Glomerular endothelial cell (primary cell): ENCODE measurements around the gene PLA2G6. TPM values are rescaled to one million over a fixed set of nuclear protein-coding genes. Genes with fewer than 3 reads are reported as not detected.

ENCODE experiments used
- DNase-seq: peaks from one replicate; pipeline ENCODE4 v3.0.0-alpha.2; 2011; ENCODE audit warnings: low read depth, low spot score; ENCODE audit errors: extremely low read depth
- total RNA-seq: library from RNA; depleted of rRNA; stranded (reverse); fragments of >200 nt; gene quantifications from 2 replicates; pipeline ENCODE4 v1.2.3, GENCODE V29; 2015

The PLA2G6 gene
- total RNA-seq, 1 donor from 2014 or later = 4.7 TPM

DNA sequence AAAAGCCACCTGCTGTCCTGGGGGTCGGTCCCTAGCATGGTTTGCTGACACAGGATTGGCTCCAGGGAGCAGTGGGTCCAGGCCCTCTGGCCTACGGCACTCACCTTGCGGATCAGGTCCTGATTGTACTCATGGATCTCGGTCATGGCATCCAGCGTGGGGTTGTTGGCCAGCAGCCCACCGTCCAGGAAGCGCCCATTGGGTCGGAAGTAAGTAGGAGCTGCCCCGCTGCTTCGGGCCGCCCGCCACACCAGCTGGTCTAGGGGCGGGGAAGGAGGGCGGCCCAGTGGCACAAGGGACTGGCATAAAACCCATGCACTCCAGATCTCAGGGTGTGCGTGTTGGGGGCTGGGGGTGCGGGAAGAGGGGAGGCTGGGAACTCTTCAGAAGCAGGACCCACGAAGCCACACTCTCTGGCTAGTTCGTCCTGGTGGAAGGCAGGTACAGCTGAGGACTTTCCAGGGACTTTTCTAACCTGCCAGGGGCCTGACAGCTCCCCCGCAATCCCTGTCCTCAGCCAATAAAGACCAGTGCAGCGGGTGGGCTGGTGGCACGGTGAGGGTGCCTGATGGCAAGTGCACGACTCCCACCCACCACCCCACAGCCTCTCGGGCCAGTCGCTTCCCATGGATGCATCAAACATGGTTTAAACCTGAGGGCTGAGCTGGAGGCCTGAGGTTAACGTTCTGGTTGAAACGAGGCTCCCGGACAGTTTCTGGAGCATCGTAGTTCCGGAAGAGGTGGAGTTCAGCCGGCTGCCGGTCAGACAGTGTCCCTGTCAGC, 66.0 kb downstream of the PLA2G6 start:
- no peak for DNase-seq

GRCh38 chr22:38114484-38115398, 66.9 kb downstream of the PLA2G6 start:
- peak; percentile 23 for DNase-seq

DNA sequence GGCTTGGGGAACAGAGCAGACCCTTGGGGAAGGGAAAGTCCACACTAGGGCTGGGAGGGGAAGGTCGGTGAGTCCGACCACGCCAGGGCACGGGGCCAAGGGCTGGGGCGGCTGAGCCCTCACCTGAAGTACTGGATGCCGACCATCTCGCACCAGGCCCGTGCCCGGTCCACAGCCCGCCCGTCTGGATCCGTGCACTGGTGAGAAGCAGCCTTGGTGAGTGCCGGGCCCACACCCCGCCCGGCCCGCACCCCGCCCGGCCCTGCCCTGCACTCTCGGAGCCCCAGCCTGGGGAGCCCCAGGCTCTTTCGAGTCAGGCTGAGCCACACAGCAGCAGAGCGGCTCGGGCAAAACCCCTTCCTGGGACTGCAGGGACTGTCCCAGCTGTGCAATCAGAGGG, 69.2 kb downstream of the PLA2G6 start:
- DNase-seq = no peak

DNA sequence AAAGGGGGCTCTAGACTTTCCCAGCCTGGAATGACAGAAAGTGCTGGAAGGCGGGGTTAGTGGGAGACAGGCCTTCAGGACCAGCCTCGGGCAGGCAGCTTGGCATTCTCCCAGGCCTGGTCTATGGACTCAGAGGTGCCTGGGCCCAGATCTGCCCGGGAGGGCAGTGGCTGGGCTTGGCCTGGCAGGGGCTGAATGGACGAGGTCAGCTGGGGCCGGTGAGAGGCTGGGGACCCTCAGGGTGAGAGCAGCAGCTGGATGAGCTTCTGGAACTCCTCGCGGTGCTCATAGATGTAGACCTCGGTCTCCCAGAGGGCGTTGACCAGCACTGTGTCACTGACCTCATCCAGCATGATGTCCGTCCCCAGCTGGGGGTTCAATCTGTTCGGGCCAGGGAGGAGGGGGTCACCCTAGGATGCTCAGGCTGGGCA, 69.7 kb downstream of the PLA2G6 start:
- no peak for DNase-seq

DNA sequence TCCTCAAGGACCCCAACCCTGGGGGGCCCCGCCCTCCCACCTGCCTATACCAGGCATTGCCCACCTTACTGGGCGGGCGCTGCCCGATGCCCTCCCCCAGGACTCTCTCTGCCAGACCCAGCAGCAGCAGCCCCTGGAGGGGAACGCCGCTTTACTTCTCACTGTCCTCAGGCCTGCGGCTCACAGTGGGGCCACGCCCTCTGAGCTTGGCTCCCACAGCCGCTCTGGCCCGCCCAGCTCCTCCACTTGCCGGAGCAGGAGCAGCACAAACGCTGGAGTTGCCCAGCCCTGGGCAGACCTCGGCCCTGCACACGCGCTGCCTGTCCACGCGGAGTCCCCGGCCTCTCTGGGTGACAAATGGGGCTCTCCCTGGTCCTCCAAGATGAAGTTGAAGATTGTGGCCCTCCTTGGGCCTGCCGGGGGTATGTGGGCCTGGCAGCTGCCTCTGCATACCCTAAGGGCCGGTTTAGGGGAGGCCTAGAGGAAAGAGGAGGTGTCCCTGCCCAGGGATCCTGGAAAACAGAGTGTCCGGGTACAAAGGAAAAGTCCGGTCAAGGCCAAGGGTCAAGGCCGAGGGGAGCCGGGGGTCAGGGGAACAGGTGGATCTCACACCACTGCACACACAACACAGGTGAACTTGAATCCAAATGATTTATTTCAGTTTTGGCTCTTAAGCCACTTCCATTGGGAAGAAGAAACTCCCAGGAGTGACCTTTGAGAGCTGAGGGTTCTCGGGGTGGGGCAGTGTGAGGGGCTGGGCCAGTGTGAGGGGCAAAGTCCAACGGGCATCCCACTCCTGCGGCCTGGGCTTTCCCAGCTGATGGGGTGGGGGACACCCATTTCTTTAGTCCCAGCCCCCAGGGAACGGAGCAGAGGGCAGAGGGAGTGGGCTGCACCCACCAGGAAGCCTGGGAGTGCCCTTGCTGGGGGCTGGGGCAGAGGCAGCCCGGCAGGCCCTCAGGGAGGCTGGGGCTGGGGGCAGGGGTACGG, 70.5 kb downstream of the PLA2G6 start:
- no peak for DNase-seq

- DNase-seq = no peak
Observed at GRCh38 chr22:38110008-38110862, 71.4 kb downstream of the PLA2G6 start, which contains the start of gene BAIAP2L2. TSS of gene BAIAP2L2 (minus strand) at chr22:38110684. CDS start at chr22:38110525, 159 bp downstream.

DNA sequence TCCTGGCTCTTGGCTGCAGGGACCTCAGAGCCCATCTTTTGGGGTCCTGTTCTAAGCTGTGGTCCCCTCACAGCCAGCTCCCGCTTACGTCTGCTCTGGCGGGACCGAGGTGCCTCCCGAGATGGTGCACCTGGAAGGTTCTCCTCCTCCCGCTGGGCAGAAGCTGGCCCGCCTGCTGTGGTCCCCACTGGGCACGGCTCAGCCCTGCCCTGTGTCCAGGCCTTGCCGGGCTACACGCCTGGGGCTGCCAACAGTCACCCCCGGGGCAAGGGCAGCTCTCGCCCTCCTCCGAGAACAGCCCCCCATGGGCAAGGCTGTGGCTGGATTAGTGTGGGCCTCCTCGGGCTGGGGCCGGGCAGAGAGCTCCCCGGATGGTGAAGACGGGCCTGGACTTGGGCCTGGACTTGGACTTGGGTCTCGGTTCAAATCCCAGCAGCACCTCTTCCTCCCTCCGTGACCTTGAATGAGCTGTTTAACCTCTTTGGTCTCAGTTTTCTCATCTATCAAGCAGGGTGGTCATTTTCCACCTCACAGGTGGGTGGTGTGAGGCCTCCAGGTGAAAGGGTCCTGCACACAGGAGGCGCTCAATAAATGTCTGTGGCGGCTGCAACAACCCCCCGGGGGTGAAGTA, 72.1 kb downstream of the PLA2G6 start:
- DNase-seq = no peak

- DNase-seq = no peak
Observed at GRCh38 chr22:38108561-38109319, 72.9 kb downstream of the PLA2G6 start.

DNA sequence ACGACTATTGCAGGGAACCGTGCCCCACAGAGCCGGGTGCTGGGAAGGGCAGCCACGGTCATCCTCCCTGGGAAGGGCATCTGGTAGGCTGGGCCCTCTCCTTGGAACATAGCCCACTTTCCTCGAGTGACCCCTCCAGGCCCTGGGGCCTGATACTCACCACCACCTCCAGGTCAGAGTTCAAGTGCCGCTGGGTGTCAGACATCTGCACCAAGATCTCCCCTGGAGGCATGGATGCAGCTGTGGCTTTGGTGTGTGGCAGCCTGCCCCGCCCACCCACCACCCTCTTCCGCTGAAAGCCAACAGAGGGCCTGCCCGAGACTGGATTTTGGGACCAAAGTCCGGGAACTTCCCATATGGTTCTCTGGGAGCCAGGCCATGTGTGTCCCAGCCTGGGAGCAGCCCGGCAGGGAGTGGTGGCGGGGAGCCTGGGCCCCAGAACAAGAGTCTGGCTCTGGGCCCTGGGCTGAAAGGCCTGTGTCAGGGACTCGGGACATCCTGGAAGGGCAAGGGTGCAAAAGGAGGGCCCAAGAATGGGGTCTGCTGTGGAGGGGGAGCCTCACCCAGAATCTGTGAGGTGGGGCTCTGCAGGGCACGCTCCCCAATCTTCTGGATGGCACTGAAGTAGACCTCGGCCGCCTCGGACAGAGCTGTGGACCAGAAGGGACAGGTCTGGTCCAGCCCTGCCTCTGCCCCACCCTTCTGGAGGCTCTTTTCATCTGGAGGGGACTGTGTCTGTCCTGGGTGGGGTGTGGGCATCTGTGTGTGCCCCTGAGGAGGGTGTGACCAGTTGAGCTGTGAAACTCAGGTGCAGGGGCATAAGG, 73.7 kb downstream of the PLA2G6 start:
- DNase-seq = no peak

DNA sequence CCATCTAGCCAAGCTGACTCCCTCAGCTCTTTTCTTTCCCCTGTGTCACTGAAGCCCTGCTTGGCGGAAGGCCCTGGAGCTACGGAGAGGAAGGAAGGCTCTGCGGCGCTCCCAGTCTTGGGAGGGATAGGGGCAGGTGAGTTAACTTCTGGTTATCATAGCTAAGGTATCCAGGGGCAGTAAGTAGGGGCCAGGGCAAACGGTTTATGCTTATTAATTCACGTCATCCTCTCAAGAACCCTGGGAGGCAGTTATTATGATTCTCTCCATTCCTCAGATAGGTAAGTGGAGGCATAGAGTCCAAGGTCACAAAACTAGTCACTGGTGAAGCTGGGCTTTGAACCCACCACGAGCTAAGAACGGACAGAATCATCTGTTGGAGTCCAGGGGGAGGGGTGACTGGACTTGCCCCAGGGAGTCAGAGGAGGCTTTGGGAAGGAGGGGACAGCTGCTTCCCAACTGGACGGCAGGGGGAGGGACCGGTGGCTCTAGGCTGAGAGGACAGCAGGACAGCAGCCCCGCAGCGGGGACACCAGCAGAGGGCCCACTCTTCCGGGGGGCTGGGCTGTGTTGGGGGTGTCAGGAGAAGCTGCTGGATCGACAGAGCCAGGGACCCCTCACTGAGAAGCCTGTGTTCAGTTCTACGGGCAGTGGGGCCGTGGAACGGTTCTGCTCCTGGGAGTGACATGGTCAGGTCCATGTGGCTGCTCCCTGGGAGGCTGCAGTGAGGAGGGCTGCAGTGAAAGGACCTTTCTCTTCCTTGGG, 74.6 kb downstream of the PLA2G6 start:
- no peak for DNase-seq

GRCh38 chr22:38104084-38104483, 77.5 kb downstream of the PLA2G6 start:
- no peak for DNase-seq

GRCh38 chr22:38103641-38104040, 78.0 kb downstream of the PLA2G6 start:
- DNase-seq = no peak

GRCh38 chr22:38098410-38099249, 83.0 kb downstream of the PLA2G6 start:
- DNase-seq = peak; percentile 37

DNA sequence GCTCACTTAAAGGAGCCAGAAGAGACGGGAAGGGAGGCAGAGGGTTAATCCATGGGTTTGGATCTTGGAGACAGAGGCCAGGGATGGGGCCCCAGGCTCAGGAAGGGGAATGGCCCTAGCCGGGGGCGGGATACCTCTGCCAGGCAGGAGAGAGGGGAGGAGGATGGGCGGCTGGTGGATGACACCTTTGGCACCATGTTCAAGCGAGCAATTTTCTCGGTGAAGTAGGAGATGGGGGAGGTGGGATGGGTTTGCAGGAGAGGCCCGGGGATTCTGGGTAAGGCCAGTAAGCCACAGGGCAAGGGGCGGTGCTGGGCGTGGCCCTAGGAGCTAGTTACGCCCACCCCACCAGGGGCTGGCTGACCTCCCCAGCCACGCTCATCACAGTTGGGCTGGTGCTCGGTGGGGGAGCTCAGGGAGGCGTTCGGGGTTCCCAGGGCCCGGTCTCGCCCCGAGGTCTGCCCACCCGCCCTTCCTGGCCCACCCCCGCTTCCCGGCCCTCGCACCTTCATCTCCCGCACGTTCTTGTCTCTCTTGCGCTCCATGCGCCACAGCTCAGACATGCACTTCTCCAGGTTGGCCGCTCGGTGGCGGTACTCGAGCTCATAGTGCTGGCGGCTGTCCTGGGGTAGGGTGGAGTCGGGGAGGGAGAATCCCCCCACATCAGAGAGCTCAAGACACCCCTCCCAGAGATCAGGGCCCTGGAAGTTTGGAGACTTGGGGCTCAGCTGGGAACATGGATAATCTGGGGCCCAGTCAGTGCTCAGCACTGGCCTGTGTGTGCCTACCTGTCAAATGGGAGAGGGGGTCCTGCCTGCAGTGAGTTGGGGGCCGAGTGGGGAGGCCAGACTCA, 83.8 kb downstream of the PLA2G6 start:
- no peak for DNase-seq

DNA sequence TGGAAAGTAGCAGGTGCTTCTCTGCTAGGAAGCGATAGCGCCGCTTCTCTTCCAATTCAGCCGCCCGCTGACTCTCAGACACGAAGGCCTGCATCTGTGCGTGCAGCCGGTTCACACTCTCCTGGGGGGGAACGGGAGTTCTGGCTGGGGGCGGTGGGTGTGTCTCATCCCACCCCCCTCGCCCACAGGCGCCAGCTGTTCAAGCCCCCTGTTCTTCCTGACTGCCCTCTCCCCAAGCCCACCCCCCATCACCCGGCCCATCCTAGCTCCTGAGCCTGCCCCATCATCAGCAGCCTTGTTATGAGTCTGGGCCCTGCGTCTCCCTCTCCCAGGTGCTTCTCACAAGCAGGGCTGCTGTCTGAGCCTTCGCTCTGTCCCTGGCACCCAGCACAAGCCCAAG, 84.6 kb downstream of the PLA2G6 start:
- no peak for DNase-seq
